ENCODE results near the gene ADCY4. TPM values are rescaled to one million over a fixed set of nuclear protein-coding genes. Genes with fewer than 3 reads are reported as not detected.
A peak's percentile ranks its signal among the peaks of the same experiment; 100 is the strongest.

ADCY4 gene
- total RNA-seq, 1 experiment from 2014 or later: not detected

- in situ Hi-C loops (cut with HindIII; ENCODE audit: low sequenced_read_pairs): no loop called here
- DNase-seq (ENCODE audit: low spot score): no peak
Measured at GRCh38 chr14:24308342-24309124, 26.3 kb downstream of the ADCY4 start.

DNA sequence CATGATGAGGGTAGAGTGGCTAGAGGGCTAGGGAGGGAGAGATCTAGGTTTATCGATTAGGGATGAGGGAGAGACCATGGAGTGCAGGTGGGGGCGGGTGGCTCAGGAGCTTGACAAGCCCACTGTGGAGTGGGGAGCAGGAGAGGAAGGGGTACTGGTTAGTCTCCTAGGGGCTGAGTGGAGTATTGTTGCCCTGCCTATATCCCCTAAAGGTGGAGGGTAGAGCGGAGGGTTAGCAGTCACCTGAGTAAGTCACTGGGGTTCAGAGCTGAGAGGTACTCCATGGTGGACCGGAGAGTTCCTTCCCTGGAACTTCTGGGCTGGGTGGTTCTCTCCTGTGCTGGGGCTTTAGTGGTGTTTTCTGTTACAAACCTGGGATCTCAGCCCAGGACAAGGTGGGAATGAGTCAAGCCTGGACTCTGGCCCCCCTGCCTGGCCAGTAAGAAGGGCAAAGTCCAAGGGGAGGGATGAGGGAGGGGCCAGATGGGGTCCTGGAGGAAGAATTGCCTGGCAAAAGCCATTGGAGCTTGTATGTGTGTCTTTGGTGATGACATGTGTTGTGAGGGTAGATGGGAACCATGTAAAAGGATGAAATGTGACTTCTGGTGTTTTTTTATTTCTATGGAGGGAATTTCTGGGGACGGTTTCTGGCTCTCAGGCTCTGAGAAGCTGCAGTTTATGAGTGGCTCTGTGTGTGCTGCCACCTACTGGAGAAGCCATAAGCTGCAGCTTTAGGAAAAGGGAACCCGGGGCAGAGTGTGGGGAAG lies 27.1 kb downstream of the ADCY4 start, which contains the start of gene CIDEB:
CIDEB (minus strand) TSS at position 403 of the 767 bp plus-strand sequence; CDS start at position 284, 119 bp downstream.
- DNase-seq (ENCODE audit: low spot score): peak; percentile 70
- in situ Hi-C loops (cut with HindIII; ENCODE audit: low sequenced_read_pairs): no loop called here

GRCh38 chr14:24307156-24307574 lies 27.7 kb downstream of the ADCY4 start:
- in situ Hi-C loops (cut with HindIII; ENCODE audit: low sequenced_read_pairs): no loop called here
- DNase-seq (ENCODE audit: low spot score): no peak

GRCh38 chr14:24304019-24304387 lies 30.9 kb downstream of the ADCY4 start:
- in situ Hi-C loops (cut with HindIII; ENCODE audit: low sequenced_read_pairs): no loop called here
- no peak for DNase-seq (ENCODE audit: low spot score)

- DNase-seq (ENCODE audit: low spot score): no peak
- in situ Hi-C loops (cut with HindIII; ENCODE audit: low sequenced_read_pairs): no loop called here
Measured at GRCh38 chr14:24300326-24300980, 34.4 kb downstream of the ADCY4 start.

DNA sequence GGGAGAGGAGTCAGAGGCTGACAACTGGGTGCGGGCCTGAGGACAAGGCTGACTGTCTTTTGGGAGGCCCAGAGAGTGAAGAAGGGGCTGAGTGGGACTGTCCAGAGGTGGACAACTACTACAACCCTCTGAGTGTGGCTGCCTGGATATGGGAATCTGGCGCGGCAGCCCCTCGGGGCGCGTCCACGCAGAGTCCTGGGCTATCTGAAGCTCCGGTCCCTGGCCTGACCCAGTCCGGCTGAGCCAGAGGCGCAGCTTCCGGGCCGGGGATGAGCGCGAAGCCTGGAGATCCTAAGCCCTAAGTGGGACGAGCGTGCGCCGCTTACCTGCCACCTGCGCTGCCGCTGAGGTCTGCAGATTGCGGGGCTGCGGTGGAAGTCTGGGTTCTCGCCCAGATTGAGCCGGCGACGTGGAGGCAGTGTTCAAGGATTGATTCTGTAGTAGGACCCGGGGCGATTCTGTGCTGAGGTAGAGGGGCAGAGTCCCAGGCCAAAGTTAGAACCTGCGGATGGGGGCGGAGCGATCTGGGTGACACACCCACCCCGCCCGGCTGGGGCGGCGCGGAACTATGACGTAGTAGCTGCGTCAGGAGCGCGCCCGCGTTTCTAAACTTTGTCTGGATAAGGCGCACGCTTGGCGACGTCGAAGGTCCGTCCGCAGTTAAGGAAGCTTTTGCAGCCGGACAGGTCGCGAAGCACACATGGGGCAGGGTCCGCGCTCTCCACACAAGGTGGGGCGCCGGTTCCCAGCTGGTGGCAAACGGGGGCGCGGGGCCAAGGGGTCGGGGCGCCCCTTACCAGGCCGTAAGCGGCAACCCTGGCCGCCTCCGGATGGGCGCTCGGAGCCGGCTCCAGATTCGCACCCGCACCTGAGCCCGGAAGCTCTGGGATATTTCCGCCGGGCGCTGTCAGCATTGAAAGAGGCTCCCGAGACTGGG lies 35.3 kb downstream of the ADCY4 start, which contains the start of the genes DHRS1 and NOP9:
DHRS1 (minus strand) TSS at position 526 of the 937 bp plus-strand sequence. CDS start 674 bp downstream, outside the sequence.
NOP9 (plus strand) TSS at position 596 of the 937 bp plus-strand sequence; CDS start at position 701, 105 bp downstream.
- DNase-seq (ENCODE audit: low spot score): peak; percentile 88
- in situ Hi-C loops (cut with HindIII; ENCODE audit: low sequenced_read_pairs): no loop called here

- no peak for DNase-seq (ENCODE audit: low spot score)
- in situ Hi-C loops (cut with HindIII; ENCODE audit: low sequenced_read_pairs): no loop called here
Measured at GRCh38 chr14:24298892-24299254, 36.0 kb downstream of the ADCY4 start.

- in situ Hi-C loops (cut with HindIII; ENCODE audit: low sequenced_read_pairs): no loop called here
- peak; percentile 26 for DNase-seq (ENCODE audit: low spot score)
Measured at GRCh38 chr14:24297190-24297964, 37.5 kb downstream of the ADCY4 start.

- peak; percentile 59 for DNase-seq (ENCODE audit: low spot score)
- in situ Hi-C loops (cut with HindIII; ENCODE audit: low sequenced_read_pairs): no loop called here
Measured at GRCh38 chr14:24296341-24297157, 38.3 kb downstream of the ADCY4 start.

- DNase-seq (ENCODE audit: low spot score): no peak
- in situ Hi-C loops (cut with HindIII; ENCODE audit: low sequenced_read_pairs): no loop called here
Measured at GRCh38 chr14:24293525-24293924, 41.3 kb downstream of the ADCY4 start.

- DNase-seq (ENCODE audit: low spot score): no peak
- in situ Hi-C loops (cut with HindIII; ENCODE audit: low sequenced_read_pairs): no loop called here
Measured at GRCh38 chr14:24292118-24292807, 42.6 kb downstream of the ADCY4 start.

DNA sequence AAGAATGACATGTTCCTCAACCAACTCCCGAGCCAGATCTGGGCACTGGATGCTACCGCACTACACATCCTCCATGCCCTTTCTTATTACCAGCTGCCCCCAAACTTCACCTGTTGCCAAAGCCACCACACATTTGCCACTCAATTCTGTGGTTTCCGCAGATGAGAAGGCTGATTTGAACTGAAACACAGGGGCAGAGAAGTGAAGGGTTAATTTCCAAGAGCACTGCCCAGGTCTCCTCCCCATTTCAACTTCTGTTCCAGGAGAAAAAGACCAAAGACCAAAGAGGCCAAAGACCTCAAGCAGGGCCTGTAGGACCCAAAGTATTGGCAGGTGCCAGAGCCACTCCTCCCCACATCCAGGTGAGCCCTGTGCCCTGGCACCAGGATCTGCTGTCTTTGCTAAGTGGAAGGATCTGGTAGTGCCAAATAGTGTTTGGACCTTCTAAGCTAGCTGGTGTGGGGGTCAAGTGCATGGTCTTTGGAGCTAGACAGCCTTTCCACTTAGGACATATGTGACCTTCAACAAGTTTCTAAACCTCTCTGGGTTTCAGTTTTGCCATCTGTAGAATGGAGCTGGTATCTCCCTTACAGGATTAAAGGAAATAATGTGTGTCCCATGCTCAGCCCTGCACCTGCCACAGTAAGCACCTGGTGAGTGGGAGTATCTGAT lies 43.3 kb downstream of the ADCY4 start:
- in situ Hi-C loops (cut with HindIII; ENCODE audit: low sequenced_read_pairs): no loop called here
- DNase-seq (ENCODE audit: low spot score): no peak

DNA sequence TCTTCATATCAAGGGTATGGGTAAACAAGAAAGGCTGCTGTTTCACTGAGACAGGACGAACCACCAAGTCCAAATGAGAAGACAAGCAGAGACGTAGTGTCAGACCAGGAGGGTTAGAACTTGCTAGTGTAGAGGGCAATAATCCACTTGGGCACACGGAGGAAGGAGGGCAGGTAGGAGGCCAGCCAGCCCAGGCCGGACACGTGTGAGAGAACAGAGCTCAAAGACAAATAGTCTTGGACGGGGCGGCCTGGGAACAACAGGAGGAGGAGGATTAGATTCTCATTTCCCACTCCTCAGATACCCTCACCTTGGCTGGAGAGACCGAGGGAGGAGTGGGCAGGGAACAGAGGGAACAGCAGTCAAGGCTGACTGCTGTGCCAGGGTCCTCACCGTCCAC lies 44.1 kb downstream of the ADCY4 start:
- no peak for DNase-seq (ENCODE audit: low spot score)
- in situ Hi-C loops (cut with HindIII; ENCODE audit: low sequenced_read_pairs): no loop called here

- no peak for DNase-seq (ENCODE audit: low spot score)
- in situ Hi-C loops (cut with HindIII; ENCODE audit: low sequenced_read_pairs): no loop called here
Measured at GRCh38 chr14:24289649-24290280, 45.1 kb downstream of the ADCY4 start.

DNA sequence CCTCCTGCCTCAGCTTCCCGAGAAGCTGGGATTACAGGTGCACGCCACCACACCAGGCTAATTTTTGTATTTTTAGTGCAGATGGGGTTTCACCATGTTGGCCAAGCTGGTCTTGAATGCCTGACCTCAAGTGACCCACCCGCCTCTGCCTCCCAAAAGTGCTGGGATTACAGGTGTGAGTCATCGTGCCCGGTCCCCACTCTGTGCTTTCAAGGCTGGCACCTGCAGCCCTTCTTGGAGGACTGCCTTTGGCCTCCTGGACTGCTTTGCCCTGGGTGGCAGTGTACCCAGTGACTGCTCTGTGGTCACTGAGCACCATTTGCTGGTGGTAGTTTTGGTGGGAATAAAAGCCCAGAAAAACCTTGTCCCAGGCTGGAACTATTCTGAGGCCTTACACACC lies 47.9 kb downstream of the ADCY4 start:
- DNase-seq (ENCODE audit: low spot score): no peak
- in situ Hi-C loops (cut with HindIII; ENCODE audit: low sequenced_read_pairs): no loop called here

- in situ Hi-C loops (cut with HindIII; ENCODE audit: low sequenced_read_pairs): no loop called here
- no peak for DNase-seq (ENCODE audit: low spot score)
Measured at GRCh38 chr14:24285351-24285750, 49.5 kb downstream of the ADCY4 start.

Measured in G401 (cell line).